HepG2 (cell line): ENCODE data around the gene IGLON5. TPM values are rescaled to one million over a fixed set of nuclear protein-coding genes. Genes with fewer than 3 reads are reported as not detected.
A peak's percentile ranks its signal among the peaks of the same experiment; 100 is the strongest.

Experiments used
- ATM ChIP-seq: fragments of 450-650 bp; IDR thresholded peaks from 2 replicates; pipeline ENCODE4 v1.7.1; 2017; ENCODE audit warnings: mild to moderate bottlenecking, borderline replicate concordance
- GMEB1 ChIP-seq: sonication (generic); formaldehyde crosslinking; IDR thresholded peaks from 2 replicates; pipeline ENCODE4 v1.5.1; 2020; ENCODE audit warnings: missing genetic modification reagents, mild to moderate bottlenecking, borderline replicate concordance
- HIC2 ChIP-seq: sonication (generic); formaldehyde crosslinking; IDR thresholded peaks from 2 replicates; pipeline ENCODE4 v1.9.0; 2022; ENCODE audit warnings: low read depth, missing genetic modification reagents
- HNF1A ChIP-seq, 2 experiments: sonication (generic) in 1 of 2; formaldehyde crosslinking in 1 of 2; IDR thresholded peaks; 2 replicates each; pipeline versions ENCODE4 v1.4.0 to v1.6.1; 2016 to 2020; ENCODE audit warnings: borderline replicate concordance in 1 of 2, low read depth in 1 of 2, mild to moderate bottlenecking in 1 of 2, missing genetic modification reagents in 1 of 2
- KLF13 ChIP-seq: sonication (generic); formaldehyde crosslinking; IDR thresholded peaks from 2 replicates; pipeline ENCODE4 v1.4.0; 2020; ENCODE audit warnings: mild to moderate bottlenecking, missing genetic modification reagents
- MXD3 ChIP-seq: IDR thresholded peaks from 2 replicates; pipeline ENCODE4 v1.6.1; 2016; ENCODE audit warnings: mild to moderate bottlenecking, missing biosample characterization, missing genetic modification reagents
- MXD4 ChIP-seq: IDR thresholded peaks from 2 replicates; pipeline ENCODE4 v1.6.1; 2016; ENCODE audit warnings: mild to moderate bottlenecking, missing biosample characterization, missing genetic modification reagents
- PAWR ChIP-seq: sonication (generic); formaldehyde crosslinking; IDR thresholded peaks from 2 replicates; pipeline ENCODE4 v1.4.0; 2020; ENCODE audit warnings: missing genetic modification reagents, mild to moderate bottlenecking, borderline replicate concordance
- RAD51 ChIP-seq: fragments of 450-650 bp; IDR thresholded peaks from 2 replicates; pipeline ENCODE4 v1.6.1; 2016; ENCODE audit warnings: borderline replicate concordance
- SAFB2 ChIP-seq: sonication (generic); formaldehyde crosslinking; IDR thresholded peaks from 2 replicates; pipeline ENCODE4 v1.5.1; 2020; ENCODE audit warnings: missing genetic modification reagents, low read depth, mild to moderate bottlenecking, borderline replicate concordance
- SETDB1 ChIP-seq: sonication (generic); formaldehyde crosslinking; IDR thresholded peaks from 2 replicates; pipeline ENCODE4 v1.5.1; 2020; ENCODE audit warnings: missing genetic modification reagents, mild to moderate bottlenecking, borderline replicate concordance
- SIN3A ChIP-seq: IDR thresholded peaks from 2 replicates; pipeline ENCODE4 v1.6.1; 2011; ENCODE audit warnings: low read depth, mild to moderate bottlenecking, control low read depth, low read length, borderline replicate concordance
- ZBTB25 ChIP-seq: IDR thresholded peaks from 2 replicates; pipeline ENCODE4 v1.6.1; 2018; ENCODE audit warnings: missing genetic modification reagents
- ZBTB33 ChIP-seq: sonication (generic); formaldehyde crosslinking; IDR thresholded peaks from 2 replicates; pipeline ENCODE4 v1.4.0; 2020; ENCODE audit warnings: missing genetic modification reagents
- ZNF256 ChIP-seq: sonication (generic); formaldehyde crosslinking; conservative IDR thresholded peaks from 2 replicates; pipeline ENCODE4 v1.4.0; 2020; ENCODE audit warnings: missing genetic modification reagents
- ZNF556 ChIP-seq: sonication (generic); formaldehyde crosslinking; IDR thresholded peaks from 2 replicates; pipeline ENCODE4 v1.4.0; 2020; ENCODE audit warnings: mild to moderate bottlenecking, missing genetic modification reagents, borderline replicate concordance
- polyA plus RNA-seq, 8 experiments: library from polyadenylated mRNA; depleted of rRNA in 3 of 8; stranded (reverse) in 7 of 8; unstranded in 1 of 8; fragments of >200 nt; fragmentation: Illumina TruSeq in 4 of 8; extraction: Trizol in 4 of 8; gene quantifications; 2 replicates each; pipeline versions ENCODE4 v1.2.1 to v1.2.3, GENCODE V29; 2011 to 2016; ENCODE audit warnings: low read depth in 4 of 8, missing spikeins in 1 of 8, mixed read lengths in 1 of 8; ENCODE audit not compliant: insufficient read depth in 1 of 8
- total RNA-seq, 5 experiments: library from RNA; depleted of rRNA; stranded (reverse); fragments of >200 nt; fragmentation: Illumina TruSeq; extraction: Trizol; gene quantifications; 2 replicates each; pipeline ENCODE4 v1.2.3, GENCODE V29; 2016; ENCODE audit warnings: low read depth in 1 of 5

IGLON5 gene
- total and polyA plus RNA-seq, 2 of the 13 experiments (the other 11 are each of a cell fraction or from before 2014, with no cell fraction given), result 0.04 to 5.7 TPM

GRCh38 chr19:51366389-51367254, 55.2 kb downstream of the IGLON5 start (continued):
- TF ChIP-seq SETDB1 (CRISPR knock-in tag), result no peak
- no peak for TF ChIP-seq HNF1A (IDR thresholded peaks at IDR 0.05; ENCODE audit: low read depth)
- no peak for TF ChIP-seq HNF1A (CRISPR knock-in tag; IDR thresholded peaks at IDR 0.05; ENCODE audit: borderline replicate concordance)
- TF ChIP-seq KLF13 (CRISPR knock-in tag), result no peak
- no peak for TF ChIP-seq HIC2 (CRISPR knock-in tag)
- TF ChIP-seq ZNF256 (CRISPR knock-in tag), result no peak
- TF ChIP-seq ZNF556 (CRISPR knock-in tag), result no peak
- TF ChIP-seq MXD4, result no peak
- 0 out of 2 replicates have a peak, but pooled peaks have one; percentile 38 for TF ChIP-seq SAFB2 (CRISPR knock-in tag)
- no peak for TF ChIP-seq ATM
- 0 out of 2 replicates have a peak, but pooled peaks have one; percentile 20 for TF ChIP-seq ZBTB25 (CRISPR knock-in tag)
- TF ChIP-seq PAWR (CRISPR knock-in tag), result no peak
- TF ChIP-seq ZBTB33, result no peak
- TF ChIP-seq GMEB1 (CRISPR knock-in tag), result no peak
- peak; percentile 83; the same call in 1 of the 2 replicates for TF ChIP-seq SIN3A
- TF ChIP-seq MXD3, result peak; percentile 51
- no peak for TF ChIP-seq RAD51
